Measurements from ENCODE around the gene MAP6.

The MAP6 gene

DNA sequence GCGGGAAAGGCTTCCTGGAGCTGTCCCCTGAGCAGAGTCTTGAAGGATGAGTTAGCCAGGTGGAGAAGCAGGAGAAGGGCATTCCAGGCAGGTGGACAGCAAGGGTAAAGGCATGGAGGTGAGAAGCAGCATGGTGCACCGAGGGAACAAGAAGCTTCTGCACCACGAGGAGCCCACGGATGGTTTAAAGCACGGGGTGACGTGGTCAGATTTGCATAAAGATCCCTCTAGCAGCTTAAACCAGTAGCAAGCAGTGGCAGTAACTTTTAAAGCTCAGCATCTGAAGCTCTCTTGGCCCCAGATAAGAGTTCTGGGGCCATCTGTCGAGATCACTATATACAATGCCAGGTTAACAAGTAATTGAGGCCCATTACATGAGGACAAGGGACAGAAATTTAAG, 69.9 kb downstream of the MAP6 start:
- TF ChIP-seq FOXK2 (IDR thresholded peaks at IDR 0.05), result no peak
- no peak for TF ChIP-seq LEF1 (IDR thresholded peaks at IDR 0.05; ENCODE audit: borderline replicate concordance)
- no peak for TF ChIP-seq FOXM1 (IDR thresholded peaks at IDR 0.05; ENCODE audit: borderline replicate concordance)
- TF ChIP-seq, protein P1, sequence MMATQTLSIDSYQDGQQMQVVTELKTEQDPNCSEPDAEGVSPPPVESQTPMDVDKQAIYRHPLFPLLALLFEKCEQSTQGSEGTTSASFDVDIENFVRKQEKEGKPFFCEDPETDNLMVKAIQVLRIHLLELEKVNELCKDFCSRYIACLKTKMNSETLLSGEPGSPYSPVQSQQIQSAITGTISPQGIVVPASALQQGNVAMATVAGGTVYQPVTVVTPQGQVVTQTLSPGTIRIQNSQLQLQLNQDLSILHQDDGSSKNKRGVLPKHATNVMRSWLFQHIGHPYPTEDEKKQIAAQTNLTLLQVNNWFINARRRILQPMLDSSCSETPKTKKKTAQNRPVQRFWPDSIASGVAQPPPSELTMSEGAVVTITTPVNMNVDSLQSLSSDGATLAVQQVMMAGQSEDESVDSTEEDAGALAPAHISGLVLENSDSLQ (IDR thresholded peaks at IDR 0.05), result no peak
- TF ChIP-seq HDGF (IDR thresholded peaks at IDR 0.05; ENCODE audit: borderline replicate concordance), result no peak
- TF ChIP-seq FOXA1 (IDR thresholded peaks at IDR 0.05), result no peak
- no peak for TF ChIP-seq L3MBTL2 (conservative IDR thresholded peaks at IDR 0.05)
- TF ChIP-seq CTBP1 (IDR thresholded peaks at IDR 0.05; ENCODE audit: borderline replicate concordance), result no peak
- no peak for TF ChIP-seq SP1 (IDR thresholded peaks at IDR 0.05)
- no peak for TF ChIP-seq TARDBP (IDR thresholded peaks at IDR 0.05)
- no peak for TF ChIP-seq ARNT (IDR thresholded peaks at IDR 0.05)
- no peak for TF ChIP-seq ELF4 (IDR thresholded peaks at IDR 0.05)
- TF ChIP-seq ZNF384 (IDR thresholded peaks at IDR 0.05), result no peak
- no peak for TF ChIP-seq NFRKB (IDR thresholded peaks at IDR 0.05)
- CTCF ChIA-PET, result interaction anchor here (1.6 to 1.8 kb wide), 2 partner anchors 16 to 36 kb away, joined by 3 to 5 read pairs; no protein-coding TSS in a partner anchor
- no peak for DNase-seq (ENCODE audit: extremely low spot score)
- POLR2A ChIA-PET, result interaction anchor here (1.6 kb wide), 1 partner anchor 15 kb away, joined by 7 read pairs; no protein-coding TSS in a partner anchor

- POLR2A ChIA-PET, result interaction anchor here (1.0 to 1.1 kb wide), 2 partner anchors 14 to 35 kb away, joined by 3 to 7 read pairs; no protein-coding TSS in a partner anchor
- TF ChIP-seq SUZ12 (IDR thresholded peaks at IDR 0.05) (no peak), FOXM1 (IDR thresholded peaks at IDR 0.05; ENCODE audit: borderline replicate concordance) (no peak), LEF1 (IDR thresholded peaks at IDR 0.05; ENCODE audit: borderline replicate concordance) (no peak), L3MBTL2 (conservative IDR thresholded peaks at IDR 0.05) (no peak), FOXA1 (IDR thresholded peaks at IDR 0.05) (no peak), FOXK2 (IDR thresholded peaks at IDR 0.05) (no peak), ELF4 (IDR thresholded peaks at IDR 0.05) (no peak), BHLHE40 (IDR thresholded peaks at IDR 0.05; ENCODE audit: borderline replicate concordance) (no peak), NFRKB (IDR thresholded peaks at IDR 0.05) (no peak), SP1 (IDR thresholded peaks at IDR 0.05) (no peak), ARNT (IDR thresholded peaks at IDR 0.05) (no peak), CTBP1 (IDR thresholded peaks at IDR 0.05; ENCODE audit: borderline replicate concordance) (no peak), TARDBP (IDR thresholded peaks at IDR 0.05) (no peak), HDGF (IDR thresholded peaks at IDR 0.05; ENCODE audit: borderline replicate concordance) (no peak), ZNF384 (IDR thresholded peaks at IDR 0.05) (no peak)
- TF ChIP-seq, protein P1 (IDR thresholded peaks at IDR 0.05), result no peak
- CTCF ChIA-PET, result interaction anchor here (0.6 to 1.8 kb wide), 13 partner anchors 9 to 1706 kb away, joined by 3 to 5 read pairs (median 4); no protein-coding TSS in a partner anchor
- no peak for DNase-seq (ENCODE audit: extremely low spot score)
Measured at GRCh38 chr11:75598264-75598663, 70.6 kb downstream of the MAP6 start.

DNA sequence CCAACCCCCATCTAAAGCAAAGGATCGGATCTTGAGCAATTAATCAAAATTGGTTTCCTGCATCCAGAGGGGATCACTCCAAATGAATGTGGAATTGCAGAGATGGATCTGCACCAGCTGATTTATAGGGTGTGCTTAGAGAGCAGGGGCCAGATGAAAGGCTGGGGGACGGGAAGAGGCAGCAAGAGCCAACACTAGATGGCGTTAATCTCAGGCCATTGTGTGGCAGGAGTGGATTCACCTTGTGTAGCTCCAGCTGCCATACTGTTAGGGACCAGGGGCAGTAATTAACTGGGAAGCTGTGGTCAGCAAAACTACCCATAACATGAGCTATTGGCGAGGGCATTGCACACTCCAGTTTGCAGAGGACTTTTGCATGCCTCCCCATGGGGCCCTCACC, 71.2 kb downstream of the MAP6 start:
- ChIA-PET POLR2A (interaction anchor here (1.0 to 1.1 kb wide), 2 partner anchors 14 to 35 kb away, joined by 3 to 7 read pairs; no protein-coding TSS in a partner anchor), CTCF (interaction anchor here (0.6 to 1.8 kb wide), 12 partner anchors 9 to 1707 kb away, joined by 3 to 5 read pairs (median 4); no protein-coding TSS in a partner anchor)
- DNase-seq (ENCODE audit: extremely low spot score), result peak; percentile 71
- TF ChIP-seq CTBP1 (IDR thresholded peaks at IDR 0.05; ENCODE audit: borderline replicate concordance) (no peak), L3MBTL2 (conservative IDR thresholded peaks at IDR 0.05) (no peak), BHLHE40 (IDR thresholded peaks at IDR 0.05; ENCODE audit: borderline replicate concordance) (no peak), FOXA1 (IDR thresholded peaks at IDR 0.05) (no peak)

DNA sequence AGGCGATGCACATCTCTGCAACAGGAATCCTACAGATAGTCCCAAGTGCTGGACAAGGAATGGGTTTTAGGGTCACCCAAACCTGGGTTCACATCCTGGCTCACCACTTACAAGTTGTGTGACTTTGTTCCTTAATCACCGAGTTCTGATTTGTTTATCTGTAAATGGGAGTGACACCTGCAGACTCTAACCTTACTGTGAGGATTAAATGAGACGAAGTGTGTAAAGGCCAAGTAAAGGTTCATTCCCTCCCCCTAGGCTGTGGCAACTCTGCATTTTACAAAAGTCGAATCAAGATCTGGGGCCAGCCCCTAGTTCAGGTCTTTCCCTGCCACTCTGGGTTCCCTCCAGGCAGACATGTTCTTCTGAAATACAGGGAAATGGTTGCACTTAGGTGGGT, 71.9 kb downstream of the MAP6 start:
- POLR2A ChIA-PET, result no interaction called here

GRCh38 chr11:75595429-75595828, 73.4 kb downstream of the MAP6 start:
- ChIA-PET CTCF (interaction anchor here (1.0 kb wide), 1 partner anchor 24 kb away, joined by 3 read pairs; no protein-coding TSS in a partner anchor), POLR2A (interaction anchor here (1.2 kb wide), 2 partner anchors 9 to 12 kb away, joined by 3 to 4 read pairs; no protein-coding TSS in a partner anchor)
- DNase-seq (ENCODE audit: extremely low spot score), result no peak
- TF ChIP-seq TARDBP (IDR thresholded peaks at IDR 0.05) (no peak), L3MBTL2 (conservative IDR thresholded peaks at IDR 0.05) (no peak), SUZ12 (IDR thresholded peaks at IDR 0.05) (no peak), FOXM1 (IDR thresholded peaks at IDR 0.05; ENCODE audit: borderline replicate concordance) (no peak), FOXK2 (IDR thresholded peaks at IDR 0.05) (no peak)
- TF ChIP-seq, protein P1 (IDR thresholded peaks at IDR 0.05), result no peak

More for the DNA sequence above, 71.9 kb downstream of the MAP6 start:
- DNase-seq (ENCODE audit: extremely low spot score), result no peak
- no peak for TF ChIP-seq FOXM1 (IDR thresholded peaks at IDR 0.05; ENCODE audit: borderline replicate concordance)
- no peak for TF ChIP-seq BHLHE40 (IDR thresholded peaks at IDR 0.05; ENCODE audit: borderline replicate concordance)
- TF ChIP-seq NFRKB (IDR thresholded peaks at IDR 0.05), result no peak
- no peak for TF ChIP-seq SUZ12 (IDR thresholded peaks at IDR 0.05)
- no peak for TF ChIP-seq FOXK2 (IDR thresholded peaks at IDR 0.05)
- no peak for TF ChIP-seq L3MBTL2 (conservative IDR thresholded peaks at IDR 0.05)
- TF ChIP-seq, protein P1 (IDR thresholded peaks at IDR 0.05), result no peak
- no peak for TF ChIP-seq LEF1 (IDR thresholded peaks at IDR 0.05; ENCODE audit: borderline replicate concordance)
- no peak for TF ChIP-seq ZNF384 (IDR thresholded peaks at IDR 0.05)
- TF ChIP-seq HDGF (IDR thresholded peaks at IDR 0.05; ENCODE audit: borderline replicate concordance), result no peak
- TF ChIP-seq ARNT (IDR thresholded peaks at IDR 0.05), result no peak
- no peak for TF ChIP-seq FOXA1 (IDR thresholded peaks at IDR 0.05)
- TF ChIP-seq TARDBP (IDR thresholded peaks at IDR 0.05), result no peak
- TF ChIP-seq ELF4 (IDR thresholded peaks at IDR 0.05), result no peak
- TF ChIP-seq SP1 (IDR thresholded peaks at IDR 0.05), result no peak
- TF ChIP-seq CTBP1 (IDR thresholded peaks at IDR 0.05; ENCODE audit: borderline replicate concordance), result no peak
- CTCF ChIA-PET, result interaction anchor here (1.1 to 1.3 kb wide), 3 partner anchors 8 to 35 kb away, joined by 3 to 5 read pairs (median 5); no protein-coding TSS in a partner anchor
